Measurements from ENCODE around the gene FOXD4.
"Not testable (repeated sequence)": the region's sequence is repeated elsewhere in the genome, so short reads cannot be mapped to it uniquely, and the experiment has no call there.

FOXD4 gene

GRCh38 chr9:117995-118467 lies at the start of gene FOXD4:
Gene FOXD4 (minus strand): TSS chr9:118417. CDS start chr9:118119, 298 bp downstream.
- H3K9me3 ChIP-seq (ENCODE audit: control insufficient read depth, insufficient read depth, low read length); H3K36me3 ChIP-seq (ENCODE audit: control insufficient read depth, insufficient read depth, low read length); H3K4me1 ChIP-seq (ENCODE audit: control insufficient read depth, insufficient read depth, low read length); H3K9ac ChIP-seq (ENCODE audit: low read depth, low read length): not testable (repeated sequence)
- H3K4me3 ChIP-seq (ENCODE audit: low read depth, low read length): peak within 1 kb of the TSS; percentile 30
- peaks cover 41% of the 10 kb centered on the region for H3K27me3 ChIP-seq (ENCODE audit: control insufficient read depth, insufficient read depth, low read length)

- not testable (repeated sequence) for H3K9ac ChIP-seq (ENCODE audit: low read depth, low read length); H3K36me3 ChIP-seq (ENCODE audit: control insufficient read depth, insufficient read depth, low read length); H3K9me3 ChIP-seq (ENCODE audit: control insufficient read depth, insufficient read depth, low read length); H3K27me3 ChIP-seq (ENCODE audit: control insufficient read depth, insufficient read depth, low read length); H3K4me1 ChIP-seq (ENCODE audit: control insufficient read depth, insufficient read depth, low read length); H3K4me3 ChIP-seq (ENCODE audit: low read depth, low read length)
Measured at GRCh38 chr9:159871-160270, 41.7 kb upstream of the FOXD4 start.

- H3K9ac ChIP-seq (ENCODE audit: low read depth, low read length): not testable (repeated sequence)
Measured at GRCh38 chr9:151173-151572, 33.0 kb upstream of the FOXD4 start.

GRCh38 chr9:139880-140279 lies 21.7 kb upstream of the FOXD4 start:
- H3K9me3 ChIP-seq (ENCODE audit: control insufficient read depth, insufficient read depth, low read length); H3K36me3 ChIP-seq (ENCODE audit: control insufficient read depth, insufficient read depth, low read length); H3K4me3 ChIP-seq (ENCODE audit: low read depth, low read length); H3K4me1 ChIP-seq (ENCODE audit: control insufficient read depth, insufficient read depth, low read length); H3K27me3 ChIP-seq (ENCODE audit: control insufficient read depth, insufficient read depth, low read length); H3K9ac ChIP-seq (ENCODE audit: low read depth, low read length): not testable (repeated sequence)

More at GRCh38 chr9:151173-151572, 33.0 kb upstream of the FOXD4 start:
- not testable (repeated sequence) for H3K9me3 ChIP-seq (ENCODE audit: control insufficient read depth, insufficient read depth, low read length); H3K36me3 ChIP-seq (ENCODE audit: control insufficient read depth, insufficient read depth, low read length); H3K4me3 ChIP-seq (ENCODE audit: low read depth, low read length); H3K27me3 ChIP-seq (ENCODE audit: control insufficient read depth, insufficient read depth, low read length); H3K4me1 ChIP-seq (ENCODE audit: control insufficient read depth, insufficient read depth, low read length)

GRCh38 chr9:117144-117994 lies 848 bp downstream of the FOXD4 start:
- H3K9me3 ChIP-seq (ENCODE audit: control insufficient read depth, insufficient read depth, low read length); H3K4me1 ChIP-seq (ENCODE audit: control insufficient read depth, insufficient read depth, low read length); H3K36me3 ChIP-seq (ENCODE audit: control insufficient read depth, insufficient read depth, low read length); H3K9ac ChIP-seq (ENCODE audit: low read depth, low read length): not testable (repeated sequence)
- peak overlapping the region; percentile 30 for H3K4me3 ChIP-seq (ENCODE audit: low read depth, low read length)
- peaks cover 48% of the 10 kb centered on the region for H3K27me3 ChIP-seq (ENCODE audit: control insufficient read depth, insufficient read depth, low read length)

GRCh38 chr9:116239-117077 lies 1.8 kb downstream of the FOXD4 start:
- peaks cover 57% of the 10 kb centered on the region for H3K27me3 ChIP-seq (ENCODE audit: control insufficient read depth, insufficient read depth, low read length)
- H3K36me3 ChIP-seq (ENCODE audit: control insufficient read depth, insufficient read depth, low read length); H3K9ac ChIP-seq (ENCODE audit: low read depth, low read length); H3K4me1 ChIP-seq (ENCODE audit: control insufficient read depth, insufficient read depth, low read length); H3K9me3 ChIP-seq (ENCODE audit: control insufficient read depth, insufficient read depth, low read length); H3K4me3 ChIP-seq (ENCODE audit: low read depth, low read length): not testable (repeated sequence)

- H3K4me3 ChIP-seq (ENCODE audit: low read depth, low read length); H3K9me3 ChIP-seq (ENCODE audit: control insufficient read depth, insufficient read depth, low read length); H3K4me1 ChIP-seq (ENCODE audit: control insufficient read depth, insufficient read depth, low read length); H3K9ac ChIP-seq (ENCODE audit: low read depth, low read length); H3K36me3 ChIP-seq (ENCODE audit: control insufficient read depth, insufficient read depth, low read length): not testable (repeated sequence)
- peaks cover 65% of the 10 kb centered on the region for H3K27me3 ChIP-seq (ENCODE audit: control insufficient read depth, insufficient read depth, low read length)
Measured at GRCh38 chr9:115118-115451, 3.1 kb downstream of the FOXD4 start.

GRCh38 chr9:114267-115117 lies 3.7 kb downstream of the FOXD4 start:
- H3K9me3 ChIP-seq (ENCODE audit: control insufficient read depth, insufficient read depth, low read length); H3K9ac ChIP-seq (ENCODE audit: low read depth, low read length); H3K4me1 ChIP-seq (ENCODE audit: control insufficient read depth, insufficient read depth, low read length); H3K36me3 ChIP-seq (ENCODE audit: control insufficient read depth, insufficient read depth, low read length): not testable (repeated sequence)
- Histone ChIP-seq H3K4me3 (ENCODE audit: low read depth, low read length) (peak overlapping the region; percentile 39), H3K27me3 (ENCODE audit: control insufficient read depth, insufficient read depth, low read length) (peaks cover 71% of the 10 kb centered on the region)

- not testable (repeated sequence) for H3K9ac ChIP-seq (ENCODE audit: low read depth, low read length); H3K36me3 ChIP-seq (ENCODE audit: control insufficient read depth, insufficient read depth, low read length); H3K4me1 ChIP-seq (ENCODE audit: control insufficient read depth, insufficient read depth, low read length); H3K9me3 ChIP-seq (ENCODE audit: control insufficient read depth, insufficient read depth, low read length)
- H3K27me3 ChIP-seq (ENCODE audit: control insufficient read depth, insufficient read depth, low read length): peaks cover 79% of the 10 kb centered on the region
- H3K4me3 ChIP-seq (ENCODE audit: low read depth, low read length): peak overlapping the region; percentile 39
Measured at GRCh38 chr9:113468-114266, 4.5 kb downstream of the FOXD4 start.

- peaks cover 79% of the 10 kb centered on the region for H3K27me3 ChIP-seq (ENCODE audit: control insufficient read depth, insufficient read depth, low read length)
- not testable (repeated sequence) for H3K4me3 ChIP-seq (ENCODE audit: low read depth, low read length)
Measured at GRCh38 chr9:112589-113467, 5.4 kb downstream of the FOXD4 start.

More at GRCh38 chr9:112589-113467, 5.4 kb downstream of the FOXD4 start:
- not testable (repeated sequence) for H3K9me3 ChIP-seq (ENCODE audit: control insufficient read depth, insufficient read depth, low read length); H3K9ac ChIP-seq (ENCODE audit: low read depth, low read length); H3K36me3 ChIP-seq (ENCODE audit: control insufficient read depth, insufficient read depth, low read length); H3K4me1 ChIP-seq (ENCODE audit: control insufficient read depth, insufficient read depth, low read length)

Measured in iPS-15b (cell line).